Mesothelial cell of epicardium (in vitro differentiated cells): Measurements from ENCODE around the gene ACVRL1. TPM values are rescaled to one million over a fixed set of nuclear protein-coding genes. Genes with fewer than 3 reads are reported as not detected.

Experiments
- DNase-seq, 2 experiments: peaks; one replicate each; pipeline ENCODE4 v3.0.0; 2021; ENCODE audit warnings: low spot score in 2 of 2; ENCODE audit not compliant: unreplicated experiment in 2 of 2
- H3K27ac Mint-ChIP-seq: 2 replicates; pipeline ENCODE4 v1.8.0; 2021; ENCODE audit warnings: mixed read lengths
- H3K27me3 Mint-ChIP-seq: 2 replicates; pipeline ENCODE4 v1.8.0; 2021; ENCODE audit warnings: low read depth, mixed read lengths
- H3K36me3 Mint-ChIP-seq: 2 replicates; pipeline ENCODE4 v1.8.0; 2021; ENCODE audit warnings: mixed read lengths
- H3K4me1 Mint-ChIP-seq: 2 replicates; pipeline ENCODE4 v1.8.0; 2021; ENCODE audit warnings: mixed read lengths
- H3K4me3 Mint-ChIP-seq: 2 replicates; pipeline ENCODE4 v1.8.0; 2021; ENCODE audit warnings: mild to moderate bottlenecking, moderate library complexity, mixed read lengths
- H3K9me3 Mint-ChIP-seq: 2 replicates; pipeline ENCODE4 v1.8.0; 2021; ENCODE audit warnings: mixed read lengths
- total RNA-seq: library from RNA; stranded (reverse); gene quantifications from 3 replicates; pipeline ENCODE4 v1.2.1, GENCODE V29; 2021
- TF ChIP-seq, protein P1 (sequence below): fragments of 200-600 bp; sonication (generic); IDR thresholded peaks from one replicate; pipeline ENCODE4 v1.5.0; 2021; ENCODE audit warnings: antibody characterized with exemption; ENCODE audit not compliant: unreplicated experiment

Gene ACVRL1
- total RNA-seq, 1 donor from 2014 or later: not detected

DNA sequence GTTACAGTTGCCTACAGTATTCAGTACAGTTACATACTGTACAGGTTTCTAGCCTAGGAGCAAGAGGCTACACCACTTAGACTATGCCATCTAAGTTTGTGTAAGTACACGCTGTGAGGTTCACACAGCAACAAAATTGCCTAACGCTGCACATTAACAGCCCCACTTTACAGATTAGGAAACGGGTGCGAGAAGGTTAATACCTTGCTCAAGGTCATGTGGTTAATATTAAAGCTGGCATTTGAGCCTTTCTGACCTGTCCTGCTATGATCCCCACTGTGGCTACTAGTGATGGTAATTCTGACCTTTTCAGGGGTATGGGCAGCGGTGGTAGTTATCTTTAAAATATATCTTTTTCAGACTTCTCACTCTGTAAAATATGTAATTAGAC lies 65.1 kb downstream of the ACVRL1 start:
- Mint-ChIP-seq H3K27ac (no peak overlapping the region), H3K9me3 (no peaks in the 10 kb centered on the region), H3K4me3 (no peak overlapping the region), H3K36me3 (peaks cover 19% of the 10 kb centered on the region), H3K4me1 (peaks cover 22% of the 10 kb centered on the region), H3K27me3 (no peaks in the 10 kb centered on the region)
- TF ChIP-seq, protein P1, sequence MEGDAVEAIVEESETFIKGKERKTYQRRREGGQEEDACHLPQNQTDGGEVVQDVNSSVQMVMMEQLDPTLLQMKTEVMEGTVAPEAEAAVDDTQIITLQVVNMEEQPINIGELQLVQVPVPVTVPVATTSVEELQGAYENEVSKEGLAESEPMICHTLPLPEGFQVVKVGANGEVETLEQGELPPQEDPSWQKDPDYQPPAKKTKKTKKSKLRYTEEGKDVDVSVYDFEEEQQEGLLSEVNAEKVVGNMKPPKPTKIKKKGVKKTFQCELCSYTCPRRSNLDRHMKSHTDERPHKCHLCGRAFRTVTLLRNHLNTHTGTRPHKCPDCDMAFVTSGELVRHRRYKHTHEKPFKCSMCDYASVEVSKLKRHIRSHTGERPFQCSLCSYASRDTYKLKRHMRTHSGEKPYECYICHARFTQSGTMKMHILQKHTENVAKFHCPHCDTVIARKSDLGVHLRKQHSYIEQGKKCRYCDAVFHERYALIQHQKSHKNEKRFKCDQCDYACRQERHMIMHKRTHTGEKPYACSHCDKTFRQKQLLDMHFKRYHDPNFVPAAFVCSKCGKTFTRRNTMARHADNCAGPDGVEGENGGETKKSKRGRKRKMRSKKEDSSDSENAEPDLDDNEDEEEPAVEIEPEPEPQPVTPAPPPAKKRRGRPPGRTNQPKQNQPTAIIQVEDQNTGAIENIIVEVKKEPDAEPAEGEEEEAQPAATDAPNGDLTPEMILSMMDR: no peak
- no peak for DNase-seq

DNA sequence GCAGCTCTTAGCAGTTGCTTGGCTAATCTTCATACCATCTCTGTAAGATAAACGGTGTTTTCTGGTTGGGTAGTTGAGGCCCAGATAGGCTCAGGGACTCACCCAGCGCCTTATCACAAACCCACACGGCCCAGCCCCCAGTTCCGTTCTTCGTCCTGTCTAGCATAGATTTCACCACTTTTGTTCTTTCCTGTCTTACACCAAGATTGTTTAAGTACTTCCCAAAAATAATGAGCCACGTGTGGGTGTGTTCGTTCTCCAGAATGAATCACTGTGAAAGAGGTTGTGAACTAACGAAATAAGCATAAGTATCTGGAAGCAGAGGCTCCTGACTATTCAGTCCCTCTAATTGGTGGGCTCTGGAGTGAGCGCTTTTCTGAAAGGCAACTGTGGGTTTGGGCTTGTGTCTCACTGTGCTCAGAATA lies 65.6 kb downstream of the ACVRL1 start:
- peak overlapping the region; percentile 21 for H3K27ac Mint-ChIP-seq
- no peaks in the 10 kb centered on the region for H3K27me3 Mint-ChIP-seq
- DNase-seq: no peak

More for the DNA sequence above, 65.6 kb downstream of the ACVRL1 start:
- TF ChIP-seq, protein P1: no peak
- Mint-ChIP-seq H3K9me3 (no peaks in the 10 kb centered on the region), H3K36me3 (peaks cover 21% of the 10 kb centered on the region), H3K4me1 (peaks cover 23% of the 10 kb centered on the region), H3K4me3 (no peak overlapping the region)

Other genes starting within 250 kb of the ACVRL1 start
- 4.8 to 5.2 TPM (median 5.2 TPM) in 3 replicates for gene FIGNL2, start 58.8 kb upstream of the ACVRL1 start, total RNA-seq
- gene ANKRD33, start 19.4 kb upstream of the ACVRL1 start, total RNA-seq: 0.18 to 0.27 TPM (median 0.22 TPM) in 3 replicates
- gene ACVR1B, start 44.2 kb downstream of the ACVRL1 start, total RNA-seq: 31.2 to 31.3 TPM (median 31.2 TPM) in 3 replicates
- 20.3 to 24.3 TPM (median 22.0 TPM) in 3 replicates for gene TAMALIN, start 99.4 kb downstream of the ACVRL1 start, total RNA-seq
- gene NR4A1, start 143.9 kb downstream of the ACVRL1 start, total RNA-seq: 138 to 141 TPM (median 141 TPM) in 3 replicates
- gene ATG101, start 162.5 kb downstream of the ACVRL1 start, total RNA-seq: 29.4 to 32.8 TPM (median 32.6 TPM) in 3 replicates
- gene SMIM41, start 172.2 kb downstream of the ACVRL1 start, total RNA-seq: 0.16 TPM in 1 of 3 replicates, not detected in the others